KBM-7 (cell line): ENCODE data around the gene FZD7.
A peak's percentile ranks its signal among the peaks of the same experiment; 100 is the strongest.

Experiments
- DNase-seq: peaks from one replicate; pipeline ENCODE4 v3.0.0-alpha.2; 2015
- in situ Hi-C: fragments of 300-500 bp; cut with MboI; formaldehyde crosslinking; loops from 2 replicates; pipeline ENCODE4 v1.14.3; 2020; ENCODE audit warnings: low sequenced_read_pairs, low pct_unique_long_range_greater_than_20kb, mixed read lengths

Gene FZD7

DNA sequence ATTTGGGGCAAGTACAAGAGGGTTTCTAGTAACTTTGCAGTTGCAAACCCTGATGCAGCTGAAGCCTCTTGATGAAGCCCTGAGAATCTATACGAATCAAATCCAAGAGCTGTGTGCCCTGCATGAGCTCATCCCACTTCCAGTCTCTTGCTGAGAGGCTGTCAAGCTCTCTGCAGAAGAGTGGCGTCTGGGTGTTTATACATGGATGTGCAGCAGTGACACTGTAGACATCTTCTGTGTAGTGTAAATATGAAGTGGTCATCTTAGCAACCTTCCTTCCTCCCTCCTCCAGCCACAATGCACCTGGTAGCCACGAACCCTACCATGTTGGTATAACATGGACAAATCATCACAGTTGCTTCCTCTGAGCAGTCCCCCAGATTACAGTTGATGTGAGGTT lies 21.0 kb downstream of the FZD7 start:
- no peak for DNase-seq
- in situ Hi-C loops = no loop called here

DNA sequence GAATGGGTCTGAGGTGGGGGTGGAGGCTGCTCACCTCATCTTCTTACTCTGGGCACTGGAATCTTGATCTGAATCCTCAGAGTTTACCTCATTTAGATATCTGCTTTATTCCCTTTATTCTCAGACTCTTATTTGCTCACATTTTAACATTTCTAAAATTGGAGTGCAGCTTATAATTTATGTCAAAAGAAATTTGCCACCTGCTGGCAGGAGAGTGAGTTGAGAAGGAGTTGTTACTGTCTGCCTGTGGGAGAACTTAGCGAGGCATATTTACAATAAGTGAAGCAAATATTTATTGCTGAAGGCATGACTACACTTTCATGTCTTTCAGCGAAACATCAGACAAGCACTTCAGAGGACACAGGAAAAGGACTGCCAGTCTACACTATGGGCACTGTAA lies 23.0 kb downstream of the FZD7 start:
- in situ Hi-C loops = no loop called here
- peak; percentile 18 for DNase-seq

DNA sequence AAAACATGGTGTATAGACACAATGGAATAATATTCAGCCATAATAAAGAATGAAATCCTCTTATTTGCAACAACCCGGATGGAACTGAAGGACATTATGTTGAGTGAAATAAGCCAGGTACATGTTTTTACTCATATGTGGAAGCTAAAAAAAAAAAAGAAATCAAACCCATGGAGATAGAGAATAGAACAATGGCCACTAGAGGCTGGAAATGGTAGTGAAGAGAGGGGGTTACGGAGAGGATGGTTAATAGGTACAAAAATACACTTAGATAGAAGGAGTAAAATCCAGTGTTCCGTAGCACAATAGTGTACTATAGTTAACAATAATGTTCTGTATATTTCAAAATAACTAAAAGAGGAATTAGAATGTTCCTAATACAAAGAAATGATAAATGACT lies 26.6 kb downstream of the FZD7 start:
- in situ Hi-C loops = no loop called here
- peak; percentile 17 for DNase-seq

DNA sequence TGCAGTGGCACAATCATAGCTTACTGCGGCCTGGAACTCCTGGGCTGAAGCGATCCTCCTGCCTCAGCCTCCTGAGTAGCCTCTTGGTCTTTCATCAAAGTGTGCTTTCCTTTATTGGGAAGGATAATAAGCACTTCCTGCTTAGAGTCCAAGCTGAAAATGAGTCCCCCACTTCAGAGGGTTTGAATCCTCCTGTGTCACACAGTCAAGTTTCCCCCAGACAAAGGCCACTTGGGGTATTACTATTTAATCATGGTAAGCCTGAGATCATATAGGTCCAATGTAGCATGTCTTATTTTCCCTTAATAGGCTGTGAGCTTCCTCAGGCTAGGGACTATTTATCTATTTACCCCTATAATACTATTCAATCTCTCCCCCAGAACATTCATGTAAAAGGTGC lies 28.0 kb downstream of the FZD7 start:
- in situ Hi-C loops = no loop called here

DNA sequence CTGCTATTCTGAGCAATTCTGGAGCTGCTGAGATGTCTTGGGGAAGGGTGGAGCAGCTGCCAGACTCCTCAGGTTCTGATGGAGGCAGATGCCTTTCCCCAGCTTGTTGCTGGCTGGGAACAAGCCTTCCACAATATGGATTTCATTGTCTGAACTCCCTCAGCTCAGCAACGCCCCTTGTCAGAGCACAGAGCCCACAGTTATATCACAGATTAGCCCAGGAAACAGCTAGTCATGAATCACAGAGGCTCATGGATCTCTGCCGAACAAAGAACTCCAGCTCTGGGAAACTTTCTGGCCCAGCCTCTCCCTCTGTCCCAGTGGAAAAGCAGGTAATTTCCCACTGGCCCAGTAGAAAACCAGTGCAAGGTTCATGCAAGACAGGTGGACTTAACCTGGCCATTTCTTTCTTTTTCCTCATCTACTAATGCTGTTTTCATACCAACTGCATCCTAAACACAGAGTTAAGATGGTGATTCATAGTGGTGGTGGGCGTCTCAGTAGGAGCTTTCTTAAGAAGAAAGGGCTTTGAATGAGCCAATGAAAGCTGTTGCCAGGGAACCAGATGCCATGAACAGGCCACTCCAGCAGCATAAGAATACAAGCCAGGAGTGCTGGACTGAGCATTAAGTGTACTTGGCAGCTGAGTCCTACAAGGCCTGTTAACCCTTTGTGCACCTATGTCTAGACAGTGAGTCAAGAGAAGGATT lies 30.7 kb downstream of the FZD7 start:
- DNase-seq = no peak
- in situ Hi-C loops = no loop called here

More for the DNA sequence above, 28.0 kb downstream of the FZD7 start:
- no peak for DNase-seq

DNA sequence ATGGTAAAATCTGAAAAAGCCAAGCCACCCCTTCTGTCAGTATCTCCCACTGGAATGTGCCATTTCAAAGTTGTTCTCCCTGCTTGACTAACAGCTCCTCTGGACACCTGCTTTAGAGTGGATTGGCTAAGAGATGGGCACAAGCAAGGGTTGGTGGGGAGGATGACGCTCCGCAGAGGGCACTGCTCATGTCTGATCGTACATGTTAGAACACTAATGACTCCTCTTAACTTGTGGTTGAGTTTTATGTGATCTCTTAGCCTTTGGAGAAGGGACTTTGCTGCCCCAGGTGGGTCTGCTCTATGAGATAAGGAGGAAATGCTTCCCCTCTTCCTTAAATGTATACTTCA lies 31.2 kb downstream of the FZD7 start:
- no peak for DNase-seq
- in situ Hi-C loops = no loop called here

DNA sequence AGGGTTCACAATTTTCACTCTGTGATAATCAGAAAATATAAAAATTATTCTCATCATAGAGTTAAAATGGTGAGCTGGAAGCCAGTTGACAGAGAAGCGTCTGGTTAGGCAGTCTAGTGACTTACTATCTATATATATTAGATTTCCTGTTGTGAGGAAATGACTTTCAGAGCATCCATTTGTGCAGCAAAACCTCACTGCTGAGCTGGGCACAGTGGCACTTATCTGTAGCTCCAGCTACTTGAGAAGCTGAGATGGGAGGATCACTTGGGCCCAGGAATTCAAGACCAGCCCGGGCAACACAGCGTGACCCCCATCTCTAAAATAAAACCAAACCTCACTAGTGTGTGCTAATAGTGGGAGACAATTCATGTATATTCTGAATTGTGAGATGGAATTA lies 32.2 kb downstream of the FZD7 start:
- no peak for DNase-seq
- in situ Hi-C loops = no loop called here

DNA sequence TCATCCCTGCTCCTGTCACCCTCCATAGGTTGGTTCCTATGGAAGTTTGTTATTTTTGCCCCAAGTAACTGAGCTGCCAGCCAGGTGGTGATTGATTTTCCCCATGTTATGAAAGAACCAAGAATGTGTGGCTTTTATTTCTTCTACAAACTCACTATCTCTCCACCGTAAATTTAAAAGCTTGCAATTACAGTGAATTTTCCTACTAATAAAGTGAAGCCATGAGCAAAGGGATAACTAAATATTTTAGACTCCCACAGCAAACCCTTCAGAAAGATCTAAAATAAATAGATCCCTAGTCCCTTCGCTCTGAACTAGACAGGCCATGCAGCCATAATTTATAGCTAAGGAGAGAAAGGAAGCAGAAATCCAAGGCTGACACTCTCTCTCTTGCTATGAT lies 33.2 kb downstream of the FZD7 start:
- DNase-seq = no peak
- in situ Hi-C loops = no loop called here

DNA sequence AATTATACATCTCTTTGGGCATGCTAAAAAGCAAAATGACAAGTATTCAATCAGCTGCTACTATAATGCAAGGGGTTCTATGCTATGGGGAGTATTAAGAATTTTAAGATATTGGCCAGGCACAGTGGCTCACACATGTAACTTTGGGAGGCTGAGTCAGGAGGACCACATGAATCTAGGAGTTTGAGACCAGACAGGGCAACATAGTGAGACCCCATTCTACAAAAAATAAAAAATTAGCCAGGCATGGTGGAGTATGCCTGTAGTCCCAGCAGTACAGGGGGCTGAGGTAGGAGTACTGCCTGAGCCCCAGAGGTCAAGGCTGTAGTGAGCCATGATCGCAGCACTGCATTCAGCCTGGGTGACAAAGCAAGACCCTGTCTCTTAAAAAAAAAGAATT lies 33.9 kb downstream of the FZD7 start:
- no peak for DNase-seq
- in situ Hi-C loops = no loop called here

DNA sequence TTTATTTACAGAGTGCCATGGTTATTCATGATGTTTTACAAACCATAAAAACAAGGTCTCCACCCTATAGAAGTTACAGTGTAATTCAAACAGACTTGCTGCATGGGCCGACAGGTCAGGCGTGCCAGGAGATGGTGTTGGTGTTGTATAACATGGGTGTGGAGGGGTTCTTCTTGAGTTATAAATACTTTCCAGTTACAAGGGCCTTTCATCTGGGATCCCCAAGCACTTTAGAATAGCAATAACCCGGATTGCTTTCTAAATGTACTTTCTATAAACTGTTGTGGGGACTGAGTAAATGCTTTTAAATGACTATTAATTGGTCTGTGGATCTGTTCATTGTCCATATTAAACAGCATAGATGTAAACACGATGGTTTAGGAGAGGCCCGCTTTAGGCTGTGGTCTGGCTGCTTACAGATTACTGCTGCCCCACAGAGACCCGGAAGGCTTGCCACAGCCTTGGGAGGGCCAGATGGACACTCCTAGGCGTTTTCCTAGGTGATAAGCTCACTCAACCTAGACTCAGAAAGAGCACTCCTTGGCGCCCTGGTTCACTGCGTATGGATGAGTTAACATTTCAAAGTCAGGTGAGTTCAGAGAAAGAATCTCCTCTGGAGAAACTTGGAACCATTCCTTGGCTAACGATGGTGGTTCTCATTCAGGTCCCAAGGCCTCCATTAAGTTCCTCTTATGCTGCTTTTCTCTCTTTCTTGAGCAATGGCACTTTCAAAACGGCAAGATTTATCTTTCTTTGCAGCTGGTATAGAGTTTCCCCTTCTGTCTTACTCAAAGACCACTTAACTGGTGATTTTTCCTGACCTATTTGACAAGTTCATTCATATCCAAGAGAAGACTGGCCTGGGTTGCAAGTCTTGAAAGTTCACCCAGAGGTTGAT lies 35.8 kb downstream of the FZD7 start:
- in situ Hi-C loops = no loop called here
- peak; percentile 59 for DNase-seq

DNA sequence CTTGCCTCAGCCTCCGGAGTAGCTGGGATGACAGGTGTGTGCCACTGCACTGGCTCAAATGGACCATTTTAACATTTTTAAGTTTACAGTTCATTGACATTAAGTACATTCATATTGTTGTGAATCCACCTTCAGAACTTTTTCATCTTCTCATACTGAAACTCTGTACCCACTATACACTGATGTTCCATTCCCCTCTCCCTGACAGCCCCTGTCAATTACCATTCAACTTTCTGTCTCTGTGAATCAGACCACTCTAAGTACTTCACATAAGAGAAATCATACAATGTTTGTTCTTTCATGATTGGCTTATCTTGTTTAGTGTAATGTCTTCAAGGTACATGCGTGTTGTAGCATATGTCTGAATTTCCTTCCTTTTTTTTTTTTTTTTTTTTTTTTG lies 37.5 kb downstream of the FZD7 start:
- DNase-seq = no peak
- in situ Hi-C loops = no loop called here

DNA sequence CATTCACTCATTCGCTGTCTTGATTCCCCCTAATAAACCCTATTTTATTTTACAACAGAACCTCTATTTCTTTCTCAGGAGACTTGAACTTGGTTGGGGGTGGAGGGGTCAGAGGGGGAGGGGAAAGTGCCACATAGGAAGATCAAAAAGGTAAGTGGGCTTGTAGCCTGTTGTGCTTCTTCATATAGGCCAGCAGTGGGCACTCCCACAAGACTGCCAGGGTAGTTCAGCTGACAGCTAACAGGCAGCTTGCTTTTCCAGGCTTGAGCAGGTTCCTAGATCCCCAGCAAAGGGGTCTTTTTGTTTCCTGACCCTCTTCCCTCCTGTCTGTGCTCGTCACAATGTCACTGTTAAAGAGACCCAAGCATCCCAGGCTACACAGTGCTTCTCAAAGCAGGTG lies 38.6 kb downstream of the FZD7 start:
- no peak for DNase-seq
- in situ Hi-C loops = no loop called here

DNA sequence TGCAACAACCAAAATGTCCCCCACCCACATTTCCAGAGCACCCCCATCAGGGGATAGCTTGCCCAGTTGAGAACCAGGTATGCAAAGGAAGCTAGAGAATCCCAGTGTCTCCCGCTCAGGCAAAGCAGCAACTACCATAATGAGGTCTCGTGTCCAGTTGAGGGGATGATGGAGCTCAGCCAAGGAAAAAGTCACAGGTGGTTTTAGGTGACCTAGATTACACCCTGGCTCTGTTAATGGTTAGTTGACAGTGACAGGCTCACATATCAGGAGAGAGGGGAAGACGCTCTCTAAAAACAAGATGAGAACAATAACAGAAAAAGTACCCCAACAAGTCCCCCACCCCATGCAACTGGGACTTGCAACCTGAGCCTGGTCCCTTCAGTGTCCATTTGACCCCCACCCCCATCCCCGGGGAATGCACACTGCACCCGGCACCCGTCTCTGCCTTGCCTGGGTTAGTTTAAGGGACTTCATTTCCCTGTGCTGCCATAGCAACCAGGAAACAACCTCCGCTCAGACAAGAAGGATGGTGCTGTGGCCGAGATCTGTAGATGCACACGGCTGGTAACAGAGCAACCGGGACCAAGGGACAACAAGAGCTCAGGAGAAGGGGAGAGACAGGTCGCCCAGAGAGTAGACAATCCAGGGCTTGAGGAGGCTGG lies 39.2 kb downstream of the FZD7 start, which contains the start of gene KIAA2012:
Gene KIAA2012 (plus strand): TSS at position 519 of the 665 bp plus-strand sequence. CDS start 373 bp downstream, outside the sequence.
- no peak for DNase-seq
- in situ Hi-C loops = no loop called here

DNA sequence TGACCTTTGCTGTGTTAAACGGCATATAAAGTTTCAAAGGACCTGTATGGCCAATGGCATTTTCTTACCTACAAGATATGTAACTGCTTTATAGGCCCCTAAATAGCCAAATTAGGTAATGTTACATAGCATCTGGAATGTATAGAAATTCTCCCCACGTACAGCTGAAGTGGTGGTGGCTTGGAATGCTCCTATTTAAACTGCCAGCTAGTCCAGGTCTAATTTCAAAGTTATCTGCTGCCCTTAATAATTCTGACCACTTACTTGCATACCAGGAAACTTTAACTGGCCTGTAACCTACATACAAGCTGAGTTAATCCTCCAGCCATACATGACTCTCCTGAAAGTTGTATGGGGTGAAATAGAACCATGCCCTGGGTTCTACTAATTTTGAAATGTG lies 40.7 kb downstream of the FZD7 start:
- in situ Hi-C loops = no loop called here
- no peak for DNase-seq

DNA sequence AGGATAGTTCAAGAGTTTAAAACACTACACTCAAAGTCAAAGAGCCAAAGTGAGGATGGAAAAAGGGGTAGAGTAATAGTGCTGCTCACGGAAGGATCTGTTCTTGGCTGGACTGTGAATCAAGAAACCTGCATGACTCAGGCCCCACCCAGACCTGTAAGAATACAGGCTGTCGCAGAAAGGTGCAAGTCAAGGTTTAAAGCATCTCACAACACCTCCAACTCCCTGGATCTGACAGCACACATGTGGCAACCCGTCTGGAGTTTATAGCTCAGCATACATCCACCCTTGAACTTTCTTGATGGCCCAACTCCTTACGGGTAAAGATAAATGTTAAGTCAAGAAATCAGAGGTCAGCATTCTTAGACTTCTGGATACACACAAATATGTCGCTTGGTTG lies 45.7 kb downstream of the FZD7 start:
- in situ Hi-C loops = no loop called here
- no peak for DNase-seq

DNA sequence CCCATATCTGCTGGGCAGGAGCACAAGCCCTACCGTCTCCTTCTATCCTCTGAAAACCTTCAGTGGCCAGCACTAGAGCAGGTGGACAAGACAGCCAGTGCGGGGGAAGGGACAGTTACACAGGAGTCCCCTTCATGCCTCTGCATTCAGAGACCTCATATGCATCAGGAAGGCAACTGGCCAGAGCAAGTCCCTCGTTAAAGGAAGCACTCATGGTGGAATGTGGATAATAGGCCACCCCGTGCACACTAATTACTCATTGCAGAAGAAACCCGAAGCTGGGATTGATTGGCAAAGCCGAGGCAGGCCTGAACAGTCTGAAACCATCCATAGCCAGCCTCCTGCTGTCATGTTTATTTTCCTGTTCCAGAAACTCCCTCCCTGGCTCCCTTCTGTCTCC lies 50.6 kb downstream of the FZD7 start:
- in situ Hi-C loops = no loop called here
- DNase-seq = no peak
